Measurements from ENCODE around the gene RASD2. TPM values are rescaled to one million over a fixed set of nuclear protein-coding genes. Genes with fewer than 3 reads are reported as not detected.
A peak's percentile ranks its signal among the peaks of the same experiment; 100 is the strongest.

The RASD2 gene
- polyA plus RNA-seq, 1 donor, result 4.7 TPM

GRCh38 chr22:35517769-35518530 is 22.7 kb upstream of the RASD2 start:
- DNase-seq, result peak; percentile 52 to 72
- Histone ChIP-seq H3K4me3 (ENCODE audit: low read length) (no peak overlapping the region), H3K4me1 (ENCODE audit: control insufficient read depth, insufficient read depth, low read length) (peaks cover 6% of the 10 kb centered on the region), H3K36me3 (ENCODE audit: control insufficient read depth, insufficient read depth, low read length) (no peaks in the 10 kb centered on the region), H3K27ac (ENCODE audit: low read length) (no peak overlapping the region), H3K27me3 (ENCODE audit: control insufficient read depth, insufficient read depth, low read length) (peaks cover 10% of the 10 kb centered on the region), H3K9me3 (ENCODE audit: control insufficient read depth, low read depth, low read length) (no peaks in the 10 kb centered on the region)
- no CpG with 5 or more reads among the region's 8 CpGs for WGBS (ENCODE audit: insufficient coverage, low lambda C conversion rate)

GRCh38 chr22:35518811-35519210 is 21.8 kb upstream of the RASD2 start:
- Histone ChIP-seq H3K36me3 (ENCODE audit: control insufficient read depth, insufficient read depth, low read length) (no peaks in the 10 kb centered on the region), H3K9me3 (ENCODE audit: control insufficient read depth, low read depth, low read length) (no peaks in the 10 kb centered on the region), H3K4me1 (ENCODE audit: control insufficient read depth, insufficient read depth, low read length) (peaks cover 6% of the 10 kb centered on the region), H3K4me3 (ENCODE audit: low read length) (no peak overlapping the region), H3K27me3 (ENCODE audit: control insufficient read depth, insufficient read depth, low read length) (peaks cover 7% of the 10 kb centered on the region), H3K27ac (ENCODE audit: low read length) (no peak overlapping the region)
- no peak for DNase-seq
- WGBS (ENCODE audit: insufficient coverage, low lambda C conversion rate), result no CpG with 5 or more reads among the region's 7 CpGs

DNA sequence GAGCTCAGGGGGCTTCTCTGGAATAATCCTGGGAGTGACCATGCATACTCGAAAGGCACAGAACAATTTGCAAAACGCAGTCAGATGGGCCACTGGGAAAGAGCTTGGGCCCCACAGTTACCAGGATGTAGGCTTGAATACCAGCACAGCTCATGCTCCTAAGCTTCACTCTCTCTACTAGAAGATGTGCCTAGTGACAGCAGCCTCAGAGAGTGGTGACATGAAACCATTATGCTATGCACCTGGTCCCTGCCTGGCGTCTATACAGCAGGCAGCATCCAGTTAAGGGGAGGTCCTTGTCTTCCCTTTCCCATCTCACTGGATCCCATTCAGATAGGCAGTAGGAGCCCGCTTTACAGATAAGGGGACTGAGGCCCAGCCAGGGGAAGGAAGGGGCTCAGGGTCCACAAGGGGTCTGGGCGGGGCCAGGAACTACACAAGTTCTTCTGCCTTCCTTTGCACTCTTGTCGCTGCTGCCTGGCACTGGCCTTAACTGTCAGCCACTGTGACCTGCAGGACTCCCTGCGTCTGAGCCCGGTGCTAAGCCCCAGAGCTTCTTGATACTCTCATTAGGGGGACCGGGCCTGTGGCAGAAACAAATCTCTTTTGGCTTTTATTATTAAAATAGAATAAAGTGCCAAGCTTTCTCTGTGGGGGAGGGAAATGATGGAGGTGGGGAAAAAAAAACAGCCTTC is 21.2 kb upstream of the RASD2 start:
- Histone ChIP-seq H3K4me3 (ENCODE audit: low read length) (no peak overlapping the region), H3K27me3 (ENCODE audit: control insufficient read depth, insufficient read depth, low read length) (peaks cover under 1% of the 10 kb centered on the region), H3K4me1 (ENCODE audit: control insufficient read depth, insufficient read depth, low read length) (peaks cover 6% of the 10 kb centered on the region), H3K27ac (ENCODE audit: low read length) (no peak overlapping the region), H3K36me3 (ENCODE audit: control insufficient read depth, insufficient read depth, low read length) (no peaks in the 10 kb centered on the region), H3K9me3 (ENCODE audit: control insufficient read depth, low read depth, low read length) (no peaks in the 10 kb centered on the region)
- WGBS (ENCODE audit: insufficient coverage, low lambda C conversion rate), result no CpG with 5 or more reads among the region's 9 CpGs
- no peak for DNase-seq

DNA sequence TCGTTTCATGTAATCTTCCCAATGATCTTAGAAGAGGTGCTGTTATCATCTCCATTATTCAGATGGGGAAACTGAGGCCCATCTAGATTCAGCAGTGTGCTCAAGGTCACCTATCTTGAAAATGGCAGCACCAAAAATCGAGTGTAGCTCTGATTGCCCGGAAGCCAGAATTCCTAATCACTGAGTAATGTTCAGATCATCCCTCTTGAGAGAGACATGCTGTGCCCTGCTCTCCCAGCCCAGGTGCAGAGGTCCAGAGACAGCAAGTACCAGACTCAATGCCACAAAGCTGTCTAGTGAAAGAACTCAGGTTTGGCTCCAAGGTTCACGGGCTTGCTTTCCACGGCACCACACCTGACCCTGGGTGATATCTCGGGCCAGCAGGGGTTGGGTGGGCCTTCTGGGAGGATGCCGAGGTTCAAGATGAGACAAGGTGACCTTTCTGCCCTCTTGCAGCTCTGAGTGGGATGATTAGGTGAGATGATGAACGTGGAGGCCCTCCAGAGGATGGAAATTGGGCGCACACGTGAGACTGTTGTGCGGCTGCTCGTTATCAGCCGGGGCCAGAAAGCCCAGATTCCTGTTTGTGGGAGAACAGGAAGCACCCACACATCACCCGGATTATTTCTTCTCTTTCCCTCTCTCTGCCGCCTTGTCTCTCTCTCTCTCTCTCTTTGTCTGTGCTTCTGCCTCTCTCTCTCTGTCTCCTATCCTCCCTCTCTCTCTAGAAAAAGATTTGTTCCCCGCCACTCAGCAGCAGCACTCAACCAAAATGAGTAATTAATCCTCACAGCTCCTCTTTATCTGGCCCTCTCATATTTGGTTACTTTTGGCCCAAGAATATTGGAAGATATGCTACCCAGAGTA is 19.0 kb upstream of the RASD2 start:
- 57% methylated on average over 3 of the region's 16 CpGs for WGBS (ENCODE audit: insufficient coverage, low lambda C conversion rate)
- Histone ChIP-seq H3K4me3 (ENCODE audit: low read length) (no peak overlapping the region), H3K36me3 (ENCODE audit: control insufficient read depth, insufficient read depth, low read length) (no peaks in the 10 kb centered on the region), H3K4me1 (ENCODE audit: control insufficient read depth, insufficient read depth, low read length) (peaks cover 6% of the 10 kb centered on the region), H3K27ac (ENCODE audit: low read length) (no peak overlapping the region), H3K9me3 (ENCODE audit: control insufficient read depth, low read depth, low read length) (no peaks in the 10 kb centered on the region), H3K27me3 (ENCODE audit: control insufficient read depth, insufficient read depth, low read length) (no peaks in the 10 kb centered on the region)
- no peak for DNase-seq

DNA sequence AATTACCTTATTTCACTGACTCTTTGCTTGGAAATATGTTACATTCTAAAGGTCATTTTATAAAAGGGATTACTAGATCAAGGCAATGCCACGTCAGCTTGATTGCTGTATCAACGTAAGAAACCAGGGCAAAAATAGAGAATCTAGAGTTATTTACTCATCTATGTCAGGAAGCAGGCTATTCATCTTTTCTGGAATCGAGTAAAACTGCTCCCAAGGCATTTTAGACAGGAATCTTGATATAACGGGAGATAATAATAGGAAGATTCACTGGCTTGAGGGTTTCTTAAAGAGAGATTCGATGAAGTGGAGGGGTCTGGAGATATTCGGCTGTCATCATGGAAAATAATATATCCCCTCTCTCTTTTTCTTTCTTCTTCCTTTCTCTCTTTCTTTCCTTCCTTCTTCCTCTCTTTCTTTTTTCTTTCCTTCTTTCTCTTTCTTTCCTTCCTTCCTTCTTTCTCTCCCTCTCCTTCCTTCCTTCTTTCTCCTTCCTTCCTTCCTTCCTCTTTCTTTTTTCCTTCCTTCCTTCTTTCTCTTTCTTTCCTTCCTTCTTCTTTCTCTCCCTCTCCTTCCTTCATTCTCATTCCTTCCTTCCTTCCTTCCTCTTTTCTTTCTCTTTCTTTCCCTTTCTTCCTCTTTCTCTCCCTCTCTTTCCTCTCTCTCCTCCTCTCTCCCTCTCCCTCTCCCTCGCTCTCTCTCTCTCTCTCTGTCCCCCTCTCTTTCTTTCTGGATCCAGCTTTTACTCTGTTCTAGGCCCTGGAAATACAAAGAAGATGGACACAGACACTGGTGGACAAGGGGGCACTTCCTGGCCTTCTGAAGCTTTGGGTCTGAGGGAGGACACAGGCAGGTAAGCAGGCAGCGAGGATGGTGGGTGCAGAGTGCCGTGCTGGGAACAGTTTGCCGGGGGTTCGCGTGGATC is 18.1 kb upstream of the RASD2 start:
- H3K4me1 ChIP-seq (ENCODE audit: control insufficient read depth, insufficient read depth, low read length), result peaks cover 6% of the 10 kb centered on the region
- DNase-seq, result no peak
- H3K9me3 ChIP-seq (ENCODE audit: control insufficient read depth, low read depth, low read length), result no peaks in the 10 kb centered on the region
- no peak overlapping the region for H3K27ac ChIP-seq (ENCODE audit: low read length)
- no peaks in the 10 kb centered on the region for H3K36me3 ChIP-seq (ENCODE audit: control insufficient read depth, insufficient read depth, low read length)
- H3K4me3 ChIP-seq (ENCODE audit: low read length), result no peak overlapping the region
- H3K27me3 ChIP-seq (ENCODE audit: control insufficient read depth, insufficient read depth, low read length), result no peaks in the 10 kb centered on the region
- 64% methylated on average over 7 of the region's 12 CpGs for WGBS (ENCODE audit: insufficient coverage, low lambda C conversion rate)

DNA sequence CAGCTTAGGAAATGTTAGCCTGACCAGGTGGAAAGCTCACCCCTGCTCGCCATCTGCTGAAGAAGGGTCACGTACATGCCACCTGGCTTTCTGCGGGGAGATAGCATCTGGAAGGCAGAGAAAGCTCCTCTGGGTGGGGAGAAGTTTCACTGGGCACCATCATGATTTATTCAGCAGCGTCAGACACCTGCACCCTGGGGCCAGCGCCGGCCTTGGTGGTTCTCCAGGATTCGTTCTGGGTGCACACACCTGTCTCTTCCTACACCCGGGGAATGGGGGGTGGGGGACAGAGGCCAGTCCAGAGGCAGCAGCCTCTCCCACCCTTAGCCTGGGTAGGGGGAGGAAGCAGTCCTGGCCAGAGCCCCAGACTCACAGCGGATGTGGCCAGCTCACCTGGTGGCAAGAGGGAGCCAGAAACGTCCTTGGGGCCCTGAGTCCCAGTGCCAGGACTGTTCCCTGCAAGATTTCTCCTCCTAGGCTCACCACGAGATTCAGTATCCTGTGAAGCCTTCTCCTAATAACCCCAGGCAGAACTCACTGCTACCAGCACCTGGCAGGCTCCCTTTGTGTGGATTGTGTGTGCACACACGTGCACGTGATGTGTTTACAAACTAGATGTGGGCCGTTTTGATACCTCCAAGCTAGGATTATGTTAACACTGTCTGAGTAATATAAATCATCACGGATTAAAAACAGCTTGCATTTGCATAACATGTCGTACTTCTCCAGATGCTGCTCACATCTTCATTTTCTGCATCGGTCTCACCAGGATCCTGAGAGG is 17.3 kb upstream of the RASD2 start:
- peak in 1 of 2 donors; percentile 32 for DNase-seq
- H3K4me1 ChIP-seq (ENCODE audit: control insufficient read depth, insufficient read depth, low read length), result no peaks in the 10 kb centered on the region
- WGBS (ENCODE audit: insufficient coverage, low lambda C conversion rate), result no CpG with 5 or more reads among the region's 17 CpGs

DNA sequence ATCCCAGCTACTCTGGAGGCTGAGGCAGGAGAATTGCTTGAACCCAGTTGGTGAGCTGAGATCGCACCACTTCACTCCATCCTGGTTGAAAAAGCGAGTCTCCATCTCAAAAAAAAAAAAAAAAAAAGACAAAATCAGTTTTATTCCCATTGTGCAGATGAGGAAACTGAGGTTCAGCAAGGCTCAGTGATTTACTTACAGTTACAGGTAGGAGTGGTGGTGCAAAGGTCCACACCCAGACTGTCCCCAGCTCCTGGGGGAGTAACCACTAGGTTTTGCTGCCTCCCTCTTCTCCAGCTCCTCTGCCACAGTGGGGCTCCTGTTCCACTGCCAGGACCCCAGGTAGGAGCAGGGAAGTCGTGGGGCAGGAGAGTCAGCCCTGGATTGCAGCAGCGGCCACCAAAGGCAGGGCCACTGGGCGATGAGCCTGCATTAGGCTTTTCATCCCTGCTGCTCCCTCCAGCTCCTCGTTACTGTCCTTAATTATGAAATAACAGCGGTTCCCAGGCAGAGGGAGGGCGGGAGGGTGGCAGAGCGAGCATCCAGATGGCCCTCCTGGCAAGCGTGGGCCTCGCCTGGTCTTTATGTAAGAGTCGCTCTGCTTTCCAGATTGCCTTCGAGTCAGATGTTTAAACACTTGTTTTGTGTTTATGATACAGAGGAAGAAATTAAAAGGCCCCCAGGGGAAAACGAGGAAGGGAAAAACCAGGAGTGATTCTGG is 15.5 kb upstream of the RASD2 start:
- H3K27ac ChIP-seq (ENCODE audit: low read length), result no peak overlapping the region

More for the DNA sequence above, 17.3 kb upstream of the RASD2 start:
- Histone ChIP-seq H3K4me3 (ENCODE audit: low read length) (no peak overlapping the region), H3K27me3 (ENCODE audit: control insufficient read depth, insufficient read depth, low read length) (no peaks in the 10 kb centered on the region), H3K27ac (ENCODE audit: low read length) (no peak overlapping the region), H3K9me3 (ENCODE audit: control insufficient read depth, low read depth, low read length) (no peaks in the 10 kb centered on the region), H3K36me3 (ENCODE audit: control insufficient read depth, insufficient read depth, low read length) (no peaks in the 10 kb centered on the region)

GRCh38 chr22:35525687-35526332 is 14.8 kb upstream of the RASD2 start:
- no CpG with 5 or more reads among the region's 12 CpGs for WGBS (ENCODE audit: insufficient coverage, low lambda C conversion rate)
- Histone ChIP-seq H3K27me3 (ENCODE audit: control insufficient read depth, insufficient read depth, low read length) (no peaks in the 10 kb centered on the region), H3K9me3 (ENCODE audit: control insufficient read depth, low read depth, low read length) (peaks cover 4% of the 10 kb centered on the region), H3K27ac (ENCODE audit: low read length) (no peak overlapping the region), H3K4me1 (ENCODE audit: control insufficient read depth, insufficient read depth, low read length) (no peaks in the 10 kb centered on the region), H3K4me3 (ENCODE audit: low read length) (no peak overlapping the region), H3K36me3 (ENCODE audit: control insufficient read depth, insufficient read depth, low read length) (no peaks in the 10 kb centered on the region)
- no peak for DNase-seq

More for the DNA sequence above, 15.5 kb upstream of the RASD2 start:
- WGBS (ENCODE audit: insufficient coverage, low lambda C conversion rate), result 60% methylated on average over 1 of the region's 14 CpGs
- Histone ChIP-seq H3K27me3 (ENCODE audit: control insufficient read depth, insufficient read depth, low read length) (no peaks in the 10 kb centered on the region), H3K4me3 (ENCODE audit: low read length) (no peak overlapping the region), H3K4me1 (ENCODE audit: control insufficient read depth, insufficient read depth, low read length) (no peaks in the 10 kb centered on the region), H3K36me3 (ENCODE audit: control insufficient read depth, insufficient read depth, low read length) (no peaks in the 10 kb centered on the region), H3K9me3 (ENCODE audit: control insufficient read depth, low read depth, low read length) (peaks cover 4% of the 10 kb centered on the region)
- peak in 1 of 2 donors; percentile 33 for DNase-seq

Data from large intestine (tissue), 3 donors.